ENCODE results near the gene DDHD1.

Gene DDHD1

GRCh38 chr14:53027562-53027961 is 125.6 kb downstream of the DDHD1 start:
- DNase-seq = no peak

GRCh38 chr14:53027041-53027440 is 126.1 kb downstream of the DDHD1 start:
- no peak for DNase-seq

- DNase-seq = no peak
Measured at GRCh38 chr14:53023325-53023724, 129.8 kb downstream of the DDHD1 start.

- DNase-seq = peak; percentile 21
Measured at GRCh38 chr14:53022593-53022992, 130.5 kb downstream of the DDHD1 start.

- DNase-seq = no peak
Measured at GRCh38 chr14:53020193-53020932, 132.8 kb downstream of the DDHD1 start.

GRCh38 chr14:53019406-53019805 is 133.7 kb downstream of the DDHD1 start:
- DNase-seq = no peak

- DNase-seq = no peak
Measured at GRCh38 chr14:53017837-53018236, 135.3 kb downstream of the DDHD1 start.

- no peak for DNase-seq
Measured at GRCh38 chr14:53016919-53017318, 136.2 kb downstream of the DDHD1 start.

GRCh38 chr14:53016491-53016890 is 136.6 kb downstream of the DDHD1 start:
- no peak for DNase-seq

- peak; percentile 78 for DNase-seq
Measured at GRCh38 chr14:53011053-53011462, 142.1 kb downstream of the DDHD1 start.

- no peak for DNase-seq
Measured at GRCh38 chr14:53010193-53011040, 142.7 kb downstream of the DDHD1 start.

GRCh38 chr14:53006931-53007562 is 146.1 kb downstream of the DDHD1 start:
- DNase-seq = no peak

GRCh38 chr14:53004976-53005375 is 148.1 kb downstream of the DDHD1 start:
- no peak for DNase-seq

GRCh38 chr14:53003776-53004175 is 149.3 kb downstream of the DDHD1 start:
- no peak for DNase-seq

- DNase-seq = no peak
Measured at GRCh38 chr14:53002576-53002975, 150.5 kb downstream of the DDHD1 start.

GRCh38 chr14:53001787-53002378 is 151.2 kb downstream of the DDHD1 start:
- no peak for DNase-seq

GRCh38 chr14:52998376-52999015 is 154.6 kb downstream of the DDHD1 start:
- no peak for DNase-seq

- DNase-seq = no peak
Measured at GRCh38 chr14:52996493-52996892, 156.6 kb downstream of the DDHD1 start.

GRCh38 chr14:52995998-52996397 is 157.1 kb downstream of the DDHD1 start:
- DNase-seq = no peak

- no peak for DNase-seq
Measured at GRCh38 chr14:52992236-52992870, 160.8 kb downstream of the DDHD1 start.

GRCh38 chr14:52988139-52988538 is 165.0 kb downstream of the DDHD1 start:
- no peak for DNase-seq

- no peak for DNase-seq
Measured at GRCh38 chr14:52987514-52987913, 165.6 kb downstream of the DDHD1 start.
